ENCODE results near the gene TRAPPC10.

DNA sequence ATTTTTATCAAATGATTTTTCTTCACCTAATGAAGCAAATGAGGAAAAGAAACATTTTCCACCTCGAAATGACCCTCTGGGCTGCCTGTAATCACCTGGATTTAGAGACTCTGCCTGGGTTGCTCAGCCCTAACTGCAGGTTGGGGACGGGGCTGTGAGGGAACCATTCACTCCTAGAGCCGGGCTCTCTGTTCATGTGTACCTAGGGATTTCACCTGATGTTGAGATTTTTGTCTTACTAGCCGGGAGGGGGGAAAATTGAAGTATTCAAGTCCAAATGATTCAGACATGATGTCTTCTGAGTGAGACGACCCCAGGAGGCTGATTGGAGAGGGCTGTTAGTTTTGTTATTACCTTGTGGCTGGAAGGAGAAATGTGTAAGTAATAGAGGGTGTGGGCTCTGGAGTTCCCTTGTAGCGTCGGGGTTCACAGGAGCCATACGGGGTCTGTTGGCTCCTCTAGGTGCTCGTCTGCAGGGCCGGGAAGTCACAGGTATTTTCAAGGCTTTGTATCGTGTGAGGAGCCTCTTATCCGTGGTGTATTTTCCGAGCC lies 52.8 kb downstream of the TRAPPC10 start:
- TF ChIP-seq CTCF (IDR thresholded peaks at IDR 0.05): no peak
- TF ChIP-seq POLR2AphosphoS5 (IDR thresholded peaks at IDR 0.05): no peak
- no peak for TF ChIP-seq POLR2A (IDR thresholded peaks at IDR 0.05)
- no peak for TF ChIP-seq EP300 (IDR thresholded peaks at IDR 0.05)
